ENCODE measurements around the gene ITPR1.

DNA sequence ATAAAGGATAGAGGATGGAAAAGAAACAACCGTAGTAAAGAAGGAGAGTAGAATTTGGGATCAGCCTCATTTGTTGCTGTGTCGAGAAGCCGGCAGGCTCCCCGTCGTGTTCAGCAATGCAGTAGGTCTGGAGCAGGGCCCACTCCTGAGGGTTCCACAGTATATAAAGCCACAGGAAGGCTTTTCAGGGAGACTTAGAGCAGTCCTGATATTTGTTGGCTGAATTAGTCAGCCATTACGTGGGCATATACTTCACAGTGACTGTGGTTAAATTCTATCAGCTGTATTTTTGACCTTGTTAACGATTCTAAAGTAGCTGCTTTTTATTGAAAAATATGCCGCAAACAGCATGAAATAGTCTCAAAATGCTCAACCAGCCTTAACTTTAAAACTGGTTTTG lies 149.5 kb downstream of the ITPR1 start:
- TF ChIP-seq CTCF (conservative IDR thresholded peaks at IDR 0.05; ENCODE audit: low read length) (no peak), EZH2phosphoT487 (IDR thresholded peaks at IDR 0.05; ENCODE audit: borderline replicate concordance) (no peak)

Data from Loucy (cell line).